Epidermal melanocyte (primary cell): ENCODE data around the gene ZNF560.
"Not testable (repeated sequence)": the region's sequence is repeated elsewhere in the genome, so short reads cannot be mapped to it uniquely, and the experiment has no call there.

Experiments
- DNase-seq: peaks from one replicate; pipeline ENCODE4 v3.0.0; 2011; ENCODE audit warnings: low spot score; ENCODE audit not compliant: insufficient read length

ZNF560 gene

DNA sequence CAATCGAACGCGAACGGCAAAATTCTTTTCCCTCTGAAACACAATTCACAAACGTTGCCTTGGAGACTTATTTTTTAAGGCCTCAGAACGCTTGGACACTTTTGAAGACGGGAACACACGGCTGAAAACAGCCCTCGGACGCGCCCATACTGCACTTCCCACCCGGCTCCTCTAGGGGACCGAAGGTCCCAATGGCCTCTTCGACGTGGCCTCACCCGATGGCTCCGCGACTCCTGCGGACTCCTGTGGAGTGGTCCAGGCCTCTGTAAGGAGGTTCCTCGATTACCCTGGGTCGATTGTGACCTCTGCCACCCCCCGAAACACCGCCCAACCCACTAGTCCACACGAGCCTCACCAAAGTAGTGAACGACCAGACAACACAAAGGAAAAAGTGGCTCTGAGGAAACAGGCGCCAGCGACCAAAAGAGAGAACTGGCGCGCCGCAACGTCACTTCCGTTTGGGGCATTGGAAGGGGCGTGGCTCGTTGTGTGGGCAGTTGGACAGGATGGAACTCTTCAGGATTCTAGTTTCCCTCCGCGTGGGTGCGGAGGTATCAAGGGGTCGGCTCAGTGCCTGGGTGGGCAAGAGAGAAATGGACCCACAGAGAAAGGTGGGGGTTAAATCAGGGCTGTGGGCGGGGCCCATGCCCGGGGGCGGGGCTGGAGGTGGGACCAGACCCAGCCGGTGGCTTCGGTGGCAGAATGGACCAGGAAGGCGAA is at the start of gene ZNF560:
ZNF560 (minus strand) TSS at position 434 of the 720 bp plus-strand sequence. CDS start 23,303 bp downstream, outside the sequence.
- no peak for DNase-seq

DNA sequence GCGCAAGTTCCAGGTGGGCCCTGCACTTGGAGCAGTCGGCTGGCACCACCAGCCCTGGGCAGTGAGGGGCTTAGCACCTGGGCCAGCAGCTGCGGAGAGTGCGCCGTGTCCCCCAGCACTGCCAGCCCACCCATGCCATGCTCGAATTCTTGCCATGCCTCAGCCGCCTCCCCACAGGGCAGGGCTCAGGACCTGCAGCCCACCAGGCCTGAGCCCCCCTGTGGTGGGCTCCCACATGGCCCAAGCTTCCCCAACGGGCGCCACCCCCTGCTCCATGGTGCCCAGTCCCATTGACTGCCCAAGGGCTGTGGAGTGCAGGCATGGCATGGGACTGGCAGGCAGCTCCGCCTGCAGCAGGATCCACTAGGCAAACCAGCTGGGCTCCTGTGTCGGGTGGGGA is 49.5 kb upstream of the ZNF560 start:
- no peak for DNase-seq

DNA sequence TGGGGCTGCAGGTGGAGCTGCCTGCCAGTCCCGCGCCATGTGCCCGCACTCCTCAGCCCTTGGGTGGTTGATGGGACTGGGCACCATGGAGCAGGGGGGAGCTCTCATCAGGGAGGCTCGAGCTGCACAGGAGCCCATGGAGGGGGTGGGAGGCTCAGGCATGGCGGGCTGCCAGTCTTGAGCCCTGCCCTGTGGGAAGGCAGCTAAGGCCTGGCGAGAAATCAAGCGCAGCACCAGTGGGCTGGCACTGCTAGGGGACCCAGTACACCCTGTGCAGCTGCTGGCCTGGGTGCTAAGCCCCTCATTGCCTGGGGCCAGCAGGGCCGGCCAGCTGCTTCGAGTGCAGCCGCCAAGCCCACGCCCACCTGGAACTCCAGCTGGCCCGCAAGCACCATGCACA is 42.9 kb upstream of the ZNF560 start:
- not testable (repeated sequence) for DNase-seq

DNA sequence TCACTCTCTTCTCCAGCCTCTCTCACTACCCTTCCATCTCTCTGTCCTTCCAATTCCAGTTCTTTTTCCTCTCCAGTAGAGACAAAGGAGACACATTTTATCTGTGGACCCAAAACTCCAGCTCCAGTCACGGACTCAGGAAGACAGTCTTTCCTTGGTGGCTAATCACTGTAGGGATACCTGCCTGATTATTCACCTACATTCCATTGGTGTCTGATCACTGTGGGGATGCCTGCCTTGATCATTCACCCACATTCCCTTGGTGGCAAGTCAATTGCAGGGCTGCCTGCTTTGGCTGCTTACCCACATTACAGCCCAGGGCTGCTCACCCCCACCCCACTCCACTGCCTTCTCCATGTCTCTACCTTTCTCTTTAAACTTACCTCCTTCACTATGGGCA is 41.5 kb upstream of the ZNF560 start:
- not testable (repeated sequence) for DNase-seq

DNA sequence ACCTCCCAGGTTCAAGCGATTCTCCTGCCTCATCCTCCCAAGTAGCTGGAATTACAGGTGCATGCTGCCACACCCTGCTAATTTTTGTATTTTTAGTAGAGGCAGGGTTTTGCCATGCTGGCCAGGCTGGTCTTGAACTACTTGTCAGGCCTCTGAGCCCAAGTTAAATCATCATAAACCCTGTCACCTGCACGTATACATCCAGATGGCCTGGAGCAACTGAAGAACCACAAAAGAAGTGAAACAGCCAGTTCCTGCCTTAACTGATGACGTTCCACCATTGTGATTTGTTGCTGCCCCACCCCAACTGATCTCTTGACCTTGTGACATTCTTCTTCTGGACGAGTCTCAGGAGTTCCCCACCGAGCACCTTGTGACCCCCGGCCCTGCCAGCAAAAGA is 40.8 kb upstream of the ZNF560 start:
- DNase-seq = not testable (repeated sequence)

DNA sequence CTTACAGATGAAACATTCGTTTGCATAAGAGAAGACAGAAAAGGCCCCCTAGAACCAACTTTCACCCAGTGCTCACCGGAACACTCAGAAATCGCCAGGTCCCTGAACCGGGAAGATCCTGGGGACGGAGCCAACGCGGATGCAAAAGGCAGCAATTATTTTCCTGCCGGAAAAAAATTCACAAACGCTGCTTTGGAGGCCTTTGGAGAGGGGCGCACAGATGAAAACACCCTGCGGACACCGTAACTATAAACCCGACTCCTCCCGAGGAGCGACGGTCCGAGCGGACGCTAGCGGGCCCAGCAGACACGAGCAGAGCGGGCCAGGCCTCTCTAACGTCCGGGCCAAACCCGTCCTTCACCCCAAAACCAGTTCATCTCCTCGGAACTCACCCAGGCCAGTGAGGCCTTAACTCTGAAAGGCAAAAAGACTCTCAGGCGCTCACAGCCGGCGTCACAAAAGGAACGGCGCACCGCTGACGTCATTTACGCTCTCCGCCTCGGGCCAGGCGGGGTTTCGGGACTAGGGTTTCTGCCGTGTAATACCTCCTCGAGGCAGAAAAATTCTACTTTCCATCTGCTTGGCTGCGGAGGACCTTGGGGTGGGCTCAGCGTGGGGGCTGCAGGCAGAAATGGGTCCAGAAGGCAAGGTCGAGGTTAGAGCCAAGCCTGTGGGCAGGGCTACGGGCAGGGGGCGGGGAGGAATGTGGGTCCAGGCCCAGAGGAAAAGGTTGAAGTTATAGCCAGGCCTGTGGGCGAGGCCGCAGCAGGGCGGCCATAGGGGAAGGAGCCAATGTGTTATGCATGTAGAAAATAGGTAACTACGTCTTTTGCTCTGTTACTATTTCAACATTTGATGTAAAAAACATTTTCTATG is 40.0 kb upstream of the ZNF560 start, which contains the start of gene ZNF426:
ZNF426 (minus strand) TSS at position 463 of the 876 bp plus-strand sequence. CDS start 2,413 bp downstream, outside the sequence.
- DNase-seq = peak; percentile 89

DNA sequence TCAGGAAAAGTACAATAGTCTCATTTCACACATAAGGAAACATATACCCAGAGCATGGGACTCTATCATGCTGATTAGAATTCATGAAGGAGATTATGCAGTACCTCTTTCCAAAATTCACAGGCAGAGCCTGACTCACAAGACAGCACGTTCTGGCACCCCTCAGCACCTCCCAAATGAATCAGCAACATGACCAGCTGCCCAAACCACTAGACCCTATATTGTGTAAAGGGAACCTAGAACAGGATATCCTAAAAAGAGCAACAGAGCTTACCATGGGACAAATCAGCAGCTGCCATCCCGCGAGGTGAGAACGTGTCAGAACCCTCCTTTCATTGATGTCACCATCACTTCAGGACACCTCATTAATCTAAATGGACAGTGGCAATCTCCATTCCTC is 37.5 kb upstream of the ZNF560 start:
- no peak for DNase-seq

DNA sequence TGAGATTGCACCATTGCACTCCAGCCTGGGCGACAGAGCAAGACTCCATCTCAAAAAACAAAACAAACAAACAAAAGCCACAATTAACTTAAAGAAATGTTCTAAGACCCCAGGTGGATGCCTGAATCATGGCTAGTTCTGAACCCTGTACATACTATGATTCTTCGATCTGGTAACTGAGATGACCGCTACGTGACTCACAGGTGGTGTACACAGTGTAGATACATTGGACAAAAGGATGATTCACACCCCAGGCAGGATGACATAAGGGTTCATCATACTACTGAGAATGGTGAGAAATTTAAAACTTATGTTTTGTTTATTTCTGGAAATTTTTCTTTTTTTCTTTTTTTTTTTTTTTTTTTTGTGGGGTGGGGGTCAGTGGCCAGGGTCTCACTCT is 33.5 kb upstream of the ZNF560 start:
- DNase-seq = no peak

DNA sequence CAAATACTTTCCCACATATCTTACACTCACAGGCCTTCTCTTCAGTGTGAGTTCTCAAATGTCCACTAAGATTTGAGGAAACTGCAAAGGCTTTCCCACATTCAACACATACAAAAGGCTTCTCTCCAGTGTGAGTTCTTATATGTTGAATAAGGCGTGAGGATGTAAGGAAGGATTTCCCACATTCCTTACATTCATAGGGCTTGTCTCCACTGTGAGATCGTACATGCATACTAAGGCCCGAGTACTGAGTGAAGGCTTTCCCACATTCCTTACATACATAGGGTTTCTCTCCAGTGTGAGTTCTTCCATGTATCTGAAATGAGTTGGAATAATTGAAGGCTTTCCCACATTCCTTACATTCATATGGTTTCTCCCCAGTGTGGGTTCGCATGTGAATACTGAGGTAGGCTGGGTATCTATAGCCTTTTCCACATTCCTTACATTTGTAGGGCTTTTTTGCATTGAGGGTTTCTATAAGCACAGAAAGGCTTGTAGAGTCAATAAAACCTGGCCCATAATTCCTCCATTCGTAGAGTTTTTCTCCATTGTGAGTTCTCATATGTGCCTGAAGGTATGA is 30.4 kb upstream of the ZNF560 start:
- no peak for DNase-seq

DNA sequence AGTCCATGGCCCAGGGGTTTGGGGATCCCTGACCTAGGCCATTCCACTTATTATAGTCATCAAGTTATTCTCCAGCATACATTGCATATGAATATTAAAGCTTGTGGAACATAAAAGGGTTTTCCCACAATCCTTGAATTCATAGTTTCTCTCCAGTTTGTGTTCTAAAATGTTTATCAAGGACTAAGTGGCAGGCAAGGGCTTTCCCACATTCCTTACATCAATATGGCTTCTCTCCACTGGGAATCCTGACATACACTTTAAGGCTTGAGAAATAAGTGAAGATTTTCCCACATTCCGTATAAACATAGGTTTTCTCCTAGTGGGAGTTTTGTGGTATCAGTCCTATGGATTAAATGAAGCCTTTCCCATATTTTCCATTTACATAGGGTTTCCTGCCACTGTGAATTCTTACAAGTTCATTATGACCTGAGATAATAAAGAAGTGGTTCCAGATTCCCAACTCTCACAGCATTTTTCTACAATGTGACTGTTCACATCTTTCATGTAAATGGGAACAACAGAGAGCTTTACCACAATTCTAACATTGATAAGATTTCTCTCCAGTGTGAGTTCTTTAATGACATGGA is 25.6 kb upstream of the ZNF560 start:
- no peak for DNase-seq

DNA sequence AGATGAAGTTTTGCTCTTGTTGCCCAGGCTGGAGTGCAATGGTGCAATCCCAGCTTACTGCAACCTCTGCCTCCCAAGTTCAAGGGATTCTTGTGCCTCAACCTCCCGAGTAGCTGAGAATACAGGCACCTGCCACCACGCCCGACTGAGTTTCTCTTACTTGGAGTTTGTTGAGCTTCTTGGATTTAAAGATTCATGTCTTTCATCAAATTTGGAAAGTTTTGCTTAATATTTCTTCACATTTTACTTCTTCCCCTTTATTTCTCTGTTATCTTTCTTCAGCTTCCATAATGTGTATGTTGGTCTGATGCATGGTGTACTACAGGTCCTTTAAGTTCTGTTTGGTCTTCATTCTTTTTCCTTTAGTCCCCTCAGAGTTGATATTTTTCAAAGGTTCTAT is 8.9 kb upstream of the ZNF560 start:
- no peak for DNase-seq

DNA sequence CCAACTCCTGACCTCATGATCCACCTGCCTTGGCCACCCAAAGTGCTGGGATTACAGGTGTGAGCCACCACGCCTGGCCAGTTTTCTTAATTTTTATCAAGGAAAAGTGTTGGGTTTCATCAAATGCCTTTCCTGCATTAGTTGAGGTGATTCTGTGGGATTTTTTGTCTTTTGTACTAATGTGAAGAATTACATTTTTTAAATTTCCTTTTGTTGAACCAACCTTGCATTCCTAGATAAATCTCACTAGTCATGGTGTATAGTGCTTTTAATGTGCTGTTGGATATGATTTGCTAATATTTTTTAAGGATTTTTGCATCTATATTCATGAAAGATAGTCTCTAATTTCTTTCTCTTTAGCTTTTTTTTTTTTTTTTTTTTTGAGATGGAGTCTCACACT is 2.4 kb upstream of the ZNF560 start:
- DNase-seq = no peak

DNA sequence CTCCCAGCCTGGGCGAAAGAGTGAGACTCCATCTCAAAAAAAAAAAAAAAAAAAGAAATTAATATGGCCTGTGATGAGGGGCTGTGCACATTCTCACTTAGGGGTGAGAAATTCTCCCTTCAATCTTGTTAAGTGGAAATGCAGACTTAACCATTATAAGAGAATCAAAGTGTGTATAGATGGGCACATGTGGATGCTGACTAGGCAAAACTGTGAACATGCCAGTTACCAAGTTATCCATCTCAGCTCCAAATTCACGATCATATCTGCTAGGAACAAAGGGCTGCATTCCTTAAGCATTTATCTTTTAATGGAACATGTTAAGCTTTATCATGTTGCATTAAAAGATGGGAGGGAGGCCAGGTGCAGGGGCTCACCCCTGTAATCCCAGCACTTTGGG is 4.3 kb downstream of the ZNF560 start:
- DNase-seq = no peak

DNA sequence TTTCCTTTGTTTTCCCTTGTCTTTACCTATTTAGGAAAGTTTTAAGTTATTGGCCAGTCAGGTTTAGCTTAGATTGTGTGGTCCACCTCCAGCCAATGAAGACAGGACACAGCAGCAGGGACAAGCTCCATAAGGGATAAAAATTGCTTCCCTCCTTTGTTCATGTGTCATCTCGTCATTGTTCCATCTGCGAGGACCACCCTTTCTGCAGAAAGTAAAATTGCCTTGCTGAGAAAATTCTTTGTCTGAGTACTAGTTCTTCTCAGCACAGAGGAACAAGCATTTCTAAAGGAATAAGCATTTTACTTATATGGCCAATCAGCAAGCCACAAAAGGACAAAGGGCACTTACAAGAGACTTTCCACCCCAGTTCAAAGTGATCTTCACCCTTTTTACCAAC is 11.4 kb downstream of the ZNF560 start:
- no peak for DNase-seq

DNA sequence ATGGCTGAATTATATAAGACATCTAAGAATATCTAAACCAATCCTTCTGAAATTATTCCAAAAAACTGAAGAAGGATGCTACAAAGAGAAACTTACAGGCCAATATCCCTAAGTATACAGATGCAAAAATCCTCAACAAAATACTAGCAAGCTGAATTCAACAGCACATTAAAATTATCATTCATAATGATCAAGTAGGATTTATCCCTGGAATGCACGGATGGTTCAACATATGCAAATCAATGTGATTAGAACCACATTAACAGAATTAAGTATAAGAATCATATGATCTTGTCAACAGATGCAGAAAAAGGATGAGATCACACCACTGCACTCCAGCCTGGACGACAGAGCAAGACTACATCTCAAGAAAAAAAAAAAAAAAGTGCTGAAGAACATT is 13.3 kb downstream of the ZNF560 start:
- no peak for DNase-seq

DNA sequence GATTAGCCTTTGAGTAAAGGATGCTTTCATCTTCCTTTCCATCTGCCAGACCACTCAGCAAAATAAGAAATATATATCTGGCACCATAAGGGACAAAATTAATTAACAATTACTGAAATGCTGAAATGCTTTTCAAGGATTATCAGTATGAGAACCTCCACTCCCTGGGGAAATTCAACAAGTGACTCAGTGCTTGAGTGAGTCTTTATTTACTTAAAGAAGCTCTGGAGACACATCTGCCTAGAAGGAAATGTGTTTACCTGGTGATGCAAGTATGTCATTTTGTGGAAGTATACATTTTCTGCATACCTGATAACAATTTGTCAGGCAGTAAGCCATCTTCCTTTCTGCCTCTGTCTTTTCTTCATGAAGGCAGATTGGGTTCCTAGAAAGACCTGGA is 23.4 kb downstream of the ZNF560 start:
- DNase-seq = no peak

DNA sequence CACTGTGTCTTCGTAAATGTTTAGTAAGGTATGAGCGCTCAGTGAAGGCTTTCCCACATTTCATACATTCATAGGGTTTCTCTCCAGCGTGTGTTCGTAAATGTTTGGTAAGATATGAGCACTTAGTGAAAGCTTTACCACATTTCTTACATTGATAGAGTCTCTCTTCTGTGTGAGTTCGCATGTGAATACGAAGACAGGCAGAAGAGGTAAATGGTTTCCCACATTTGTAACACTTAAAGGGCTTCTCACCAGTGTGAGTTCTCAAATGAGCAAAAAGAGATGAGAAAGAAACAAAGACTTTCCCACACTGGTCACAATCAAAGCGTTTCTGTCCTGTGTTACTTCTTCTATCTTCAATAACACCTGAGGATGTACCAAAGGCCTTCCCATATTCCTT is 31.3 kb downstream of the ZNF560 start:
- no peak for DNase-seq

DNA sequence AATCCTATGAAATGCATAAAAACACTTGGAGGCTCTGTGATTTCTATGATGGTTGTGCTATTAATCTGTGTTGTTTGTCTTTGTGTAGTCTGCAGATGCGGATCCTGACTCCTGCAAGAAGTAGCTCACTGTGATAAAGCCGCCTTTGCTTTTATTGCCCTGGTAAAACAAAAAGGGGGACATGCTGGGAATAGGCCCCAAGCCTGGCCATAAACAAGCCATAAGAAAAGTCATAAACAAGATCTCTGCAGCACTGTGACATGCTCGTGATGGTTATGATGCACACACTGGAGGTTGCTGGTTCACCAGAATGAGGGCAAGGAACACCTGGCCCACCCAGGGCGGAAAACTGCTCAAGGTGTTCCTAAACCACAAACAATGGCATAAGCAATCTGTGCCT is 36.5 kb downstream of the ZNF560 start:
- DNase-seq = no peak

DNA sequence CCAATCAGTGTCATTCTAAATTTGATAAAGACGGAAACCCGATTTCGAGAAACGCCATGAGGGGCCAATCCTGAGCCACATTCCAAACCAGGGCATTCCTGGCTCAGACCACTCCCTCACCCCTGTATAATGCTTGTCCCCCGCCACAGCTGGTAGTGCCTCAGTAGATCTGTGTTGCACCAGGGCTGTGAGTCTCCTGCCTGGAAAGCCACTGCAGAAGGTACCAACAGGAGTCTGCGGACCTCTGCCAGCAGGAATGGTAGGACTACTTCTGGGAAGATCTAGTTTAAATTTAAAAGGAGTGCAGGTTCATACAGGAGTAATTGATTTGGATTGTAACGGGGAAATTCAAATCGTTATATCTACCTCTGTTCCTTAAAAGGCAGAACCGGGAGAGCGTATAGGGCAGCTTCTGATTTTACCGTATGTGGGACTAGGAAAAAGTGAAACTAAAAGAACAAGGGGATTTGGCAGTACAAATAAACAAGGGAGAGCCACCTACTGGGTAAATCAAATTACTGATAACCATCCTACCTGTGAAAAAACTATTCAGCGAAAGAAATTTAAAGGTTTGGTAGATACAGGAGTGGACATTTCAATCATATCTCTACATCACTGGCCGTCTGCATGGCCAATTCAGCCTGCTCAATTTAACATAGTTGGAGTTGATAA is 42.3 kb downstream of the ZNF560 start:
- no peak for DNase-seq

DNA sequence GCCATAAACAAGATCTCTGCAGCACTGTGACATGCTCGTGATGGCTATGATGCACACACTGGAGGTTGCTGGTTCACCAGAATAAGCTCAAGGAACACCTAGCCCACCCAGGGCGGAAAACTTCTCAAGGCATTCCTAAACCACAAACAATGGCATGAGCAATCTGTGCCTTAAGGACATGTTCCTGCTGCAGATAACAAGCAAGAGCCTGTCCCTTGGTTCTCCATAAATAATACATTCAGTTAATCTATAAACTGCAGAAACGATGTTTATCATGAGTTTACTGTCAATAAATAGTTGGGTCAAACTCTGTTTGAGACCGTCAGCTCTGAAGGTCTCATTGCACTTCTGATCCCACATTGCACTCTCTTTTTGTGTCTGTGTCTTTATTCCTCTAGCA is 44.5 kb downstream of the ZNF560 start:
- no peak for DNase-seq

DNA sequence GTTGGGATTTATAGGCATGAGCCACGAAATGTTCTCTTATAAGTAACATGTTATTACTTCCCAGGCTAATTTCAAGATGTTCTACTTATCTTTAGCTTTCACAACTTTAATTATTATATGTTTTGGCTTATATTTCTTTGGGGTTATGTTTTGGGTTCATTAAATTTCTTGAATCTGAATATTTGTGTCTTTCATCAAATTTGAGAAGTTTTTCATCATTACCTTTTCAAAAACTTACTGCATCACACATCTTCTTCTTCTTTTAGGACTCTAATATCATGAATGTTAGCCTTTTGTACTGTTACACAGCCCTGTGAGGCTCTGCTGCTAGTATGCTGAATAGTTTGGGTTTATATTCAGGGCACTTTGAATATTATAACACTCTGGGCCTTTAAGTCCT is 53.4 kb downstream of the ZNF560 start:
- DNase-seq = no peak
